OCI-LY7 (cell line): ENCODE results near the gene ATP8B3. TPM values are rescaled to one million over a fixed set of nuclear protein-coding genes. Genes with fewer than 3 reads are reported as not detected.
A peak's percentile ranks its signal among the peaks of the same experiment; 100 is the strongest.

ENCODE experiments used
- BruUV-seq: library from RNA; stranded (reverse); fragments of 400-500 nt; replicated peaks from 2 replicates; lab custom pipeline; 2021; lab: Mats Ljungman, UMichigan
- CTCF ChIA-PET: fragments of 300-600 bp; sonication (Branson Sonifier 250); formaldehyde crosslinking; loops from one replicate; lab custom pipeline; 2022; ENCODE audit warnings: antibody characterized with exemption; ENCODE audit not compliant: unreplicated experiment; lab: Charles Lee
- POLR2A ChIA-PET: fragments of 300-600 bp; sonication (Branson Sonifier 250); formaldehyde crosslinking; loops from one replicate; lab custom pipeline; 2022; ENCODE audit warnings: antibody characterized with exemption; lab: Charles Lee
- DNase-seq: peaks from one replicate; pipeline ENCODE4 v3.0.0-alpha.2; 2015; ENCODE audit warnings: low spot score
- H2AFZ ChIP-seq: fragments of 200-600 bp; sonication (generic), shearing (Covaris generic); 2 replicates; pipeline ENCODE4 v1.6.1; 2014; ENCODE audit warnings: mild to moderate bottlenecking, antibody characterized with exemption, low read length, moderate library complexity
- H3K27ac ChIP-seq: fragments of 200-600 bp; sonication (generic); 2 replicates; pipeline ENCODE4 v1.5.1; 2014; ENCODE audit warnings: mixed run types, low read depth, mild to moderate bottlenecking, moderate library complexity, low read length, inconsistent platforms; ENCODE audit not compliant: poor library complexity, severe bottlenecking
- H3K36me3 ChIP-seq: fragments of 200-600 bp; sonication (generic); 2 replicates; pipeline ENCODE4 v1.6.1; 2014; ENCODE audit warnings: mild to moderate bottlenecking, antibody characterized with exemption, low read length, moderate library complexity, mixed read lengths; ENCODE audit not compliant: insufficient read depth
- H3K4me1 ChIP-seq: fragments of 200-600 bp; sonication (generic); 2 replicates; pipeline ENCODE4 v1.5.1; 2014; ENCODE audit warnings: mild to moderate bottlenecking, low read length; ENCODE audit not compliant: insufficient read depth, poor library complexity, severe bottlenecking
- H3K4me2 ChIP-seq: fragments of 200-600 bp; sonication (generic); 2 replicates; pipeline ENCODE4 v1.6.1; 2014; ENCODE audit warnings: mild to moderate bottlenecking, low read length
- H3K4me3 ChIP-seq: fragments of 200-600 bp; sonication (generic); 2 replicates; pipeline ENCODE4 v1.5.1; 2014; ENCODE audit warnings: mild to moderate bottlenecking, low read depth, low read length; ENCODE audit not compliant: poor library complexity, severe bottlenecking
- H3K79me2 ChIP-seq: fragments of 200-600 bp; sonication (generic); 2 replicates; pipeline ENCODE4 v1.6.1; 2016; ENCODE audit warnings: low read depth, mild to moderate bottlenecking, low read length, moderate library complexity, mixed read lengths; ENCODE audit not compliant: insufficient read depth
- H3K9me2 ChIP-seq: fragments of 200-600 bp; sonication (generic); 2 replicates; pipeline ENCODE4 v1.6.1; 2016; ENCODE audit warnings: mild to moderate bottlenecking, low read length, mixed read lengths; ENCODE audit not compliant: insufficient read depth
- H3K9me3 ChIP-seq: fragments of 200-600 bp; sonication (generic); 2 replicates; pipeline ENCODE4 v1.6.1; 2014; ENCODE audit warnings: mild to moderate bottlenecking, mixed run types, low read length, mixed read lengths
- H4K20me1 ChIP-seq: fragments of 200-600 bp; sonication (generic); 2 replicates; pipeline ENCODE4 v1.6.1; 2014; ENCODE audit warnings: mild to moderate bottlenecking, antibody characterized with exemption, low read length, moderate library complexity, mixed read lengths; ENCODE audit not compliant: insufficient read depth
- EZH2phosphoT487 ChIP-seq: fragments of 200-600 bp; sonication (generic); IDR thresholded peaks from 2 replicates; pipeline ENCODE4 v1.6.1; 2018; ENCODE audit warnings: low read depth, borderline replicate concordance, mild to moderate bottlenecking, mixed run types, antibody characterized with exemption, low read length, moderate library complexity, mixed read lengths
- intact Hi-C: fragments of 100-400 bp; cut with micrococcal nuclease; formaldehyde crosslinking; loops from one replicate; pipeline ENCODE4 v1.10.0; 2022; ENCODE audit not compliant: unreplicated experiment
- total RNA-seq, 2 experiments: library from RNA; depleted of rRNA in 1 of 2; stranded (reverse); fragments of >200 nt in 1 of 2; shearing (Covaris generic) in 1 of 2; gene quantifications; 2 replicates each; pipeline ENCODE4 v1.2.3, GENCODE V29; 2014 to 2022
- TF ChIP-seq, protein P1 (sequence below): fragments of 200-600 bp; sonication (generic); conservative IDR thresholded peaks from 2 replicates; pipeline ENCODE4 v1.5.1; 2014; ENCODE audit warnings: mild to moderate bottlenecking, antibody characterized with exemption, low read length, moderate library complexity, mixed read lengths

Gene ATP8B3
- total RNA-seq, 2 experiments from 2014 or later: 5.9 to 19.3 TPM

DNA sequence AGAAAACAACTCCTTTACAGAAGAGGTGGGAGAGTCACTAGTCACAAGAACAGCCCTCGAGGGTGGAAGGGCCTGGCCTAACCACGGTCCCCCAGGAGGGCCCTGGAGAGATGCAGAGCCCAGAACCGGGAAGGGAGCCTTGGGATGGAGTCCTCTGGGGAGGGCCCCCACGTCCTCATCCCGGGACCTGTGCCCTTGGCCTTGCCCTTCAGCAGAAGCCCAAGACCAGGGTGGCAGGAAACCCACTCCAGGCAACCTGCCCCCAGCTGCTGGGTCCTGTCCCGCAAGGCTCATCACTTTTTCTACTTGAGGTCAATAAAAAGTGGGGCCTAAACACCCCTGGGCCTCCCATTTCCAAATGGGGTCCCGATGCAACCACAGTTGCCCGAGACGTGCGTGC is 2.3 kb upstream of the ATP8B3 start:
- no peak for TF ChIP-seq EZH2phosphoT487
- TF ChIP-seq, protein P1, sequence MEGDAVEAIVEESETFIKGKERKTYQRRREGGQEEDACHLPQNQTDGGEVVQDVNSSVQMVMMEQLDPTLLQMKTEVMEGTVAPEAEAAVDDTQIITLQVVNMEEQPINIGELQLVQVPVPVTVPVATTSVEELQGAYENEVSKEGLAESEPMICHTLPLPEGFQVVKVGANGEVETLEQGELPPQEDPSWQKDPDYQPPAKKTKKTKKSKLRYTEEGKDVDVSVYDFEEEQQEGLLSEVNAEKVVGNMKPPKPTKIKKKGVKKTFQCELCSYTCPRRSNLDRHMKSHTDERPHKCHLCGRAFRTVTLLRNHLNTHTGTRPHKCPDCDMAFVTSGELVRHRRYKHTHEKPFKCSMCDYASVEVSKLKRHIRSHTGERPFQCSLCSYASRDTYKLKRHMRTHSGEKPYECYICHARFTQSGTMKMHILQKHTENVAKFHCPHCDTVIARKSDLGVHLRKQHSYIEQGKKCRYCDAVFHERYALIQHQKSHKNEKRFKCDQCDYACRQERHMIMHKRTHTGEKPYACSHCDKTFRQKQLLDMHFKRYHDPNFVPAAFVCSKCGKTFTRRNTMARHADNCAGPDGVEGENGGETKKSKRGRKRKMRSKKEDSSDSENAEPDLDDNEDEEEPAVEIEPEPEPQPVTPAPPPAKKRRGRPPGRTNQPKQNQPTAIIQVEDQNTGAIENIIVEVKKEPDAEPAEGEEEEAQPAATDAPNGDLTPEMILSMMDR: no peak
- H3K4me3 ChIP-seq: no peak overlapping the region
- peaks cover 18% of the 10 kb centered on the region for H3K4me1 ChIP-seq
- CTCF ChIA-PET: interaction anchor here (0.5 kb wide), 1 partner anchor 12 kb away, joined by 7 read pairs; no protein-coding TSS in a partner anchor
- H3K9me2 ChIP-seq: no peaks in the 10 kb centered on the region
- no peak for DNase-seq
- no peak overlapping the region for H3K27ac ChIP-seq
- POLR2A ChIA-PET: no interaction called here
- BruUV-seq: no TSS peak
- H3K9me3 ChIP-seq: no peaks in the 10 kb centered on the region
- no peak overlapping the region for H3K4me2 ChIP-seq
- no peaks in the 10 kb centered on the region for H4K20me1 ChIP-seq
- intact Hi-C loops: loop anchor here (5.0 kb wide), 1 partner anchor 207 kb away; the partner anchor contains the start of gene UQCR11
- no peak overlapping the region for H2AFZ ChIP-seq
- no peaks in the 10 kb centered on the region for H3K79me2 ChIP-seq
- H3K36me3 ChIP-seq: peaks cover 40% of the 10 kb centered on the region; the same call in 1 of the 2 replicates

- Histone ChIP-seq H3K27ac (peak overlapping the region; percentile 67), H4K20me1 (no peaks in the 10 kb centered on the region), H3K79me2 (no peaks in the 10 kb centered on the region), H3K36me3 (peaks cover 32% of the 10 kb centered on the region; the same call in 1 of the 2 replicates), H3K4me2 (peak overlapping the region; percentile 86), H2AFZ (no peak overlapping the region; the same call in 1 of the 2 replicates), H3K4me3 (peak overlapping the region; percentile 69), H3K9me2 (no peaks in the 10 kb centered on the region), H3K9me3 (no peaks in the 10 kb centered on the region), H3K4me1 (peaks cover 18% of the 10 kb centered on the region)
- intact Hi-C loops: loop anchor here (1.0 to 5.0 kb wide), 2 partner anchors 38 to 206 kb away; partner anchors contain the start of gene UQCR11
- no TSS peak for BruUV-seq
- POLR2A ChIA-PET: no interaction called here
- TF ChIP-seq, protein P1: no peak; the same call in 1 of the 2 replicates
- TF ChIP-seq EZH2phosphoT487: no peak
- DNase-seq: no peak
- CTCF ChIA-PET: no interaction called here
These were observed 1.4 kb upstream of the ATP8B3 start for GRCh38 chr19:1813192-1814182.
